ENCODE data around the gene IL20.
"Not testable (repeated sequence)": the region's sequence is repeated elsewhere in the genome, so short reads cannot be mapped to it uniquely, and the experiment has no call there.

The IL20 gene

GRCh38 chr1:206843626-206844025, 21.8 kb upstream of the IL20 start:
- no peak for DNase-seq (ENCODE audit: low spot score)

GRCh38 chr1:206846487-206846886, 18.9 kb upstream of the IL20 start:
- no peak for DNase-seq (ENCODE audit: low spot score)

GRCh38 chr1:206847337-206847834, 18.0 kb upstream of the IL20 start:
- DNase-seq (ENCODE audit: low spot score), result no peak

GRCh38 chr1:206847946-206848345, 17.5 kb upstream of the IL20 start:
- no peak for DNase-seq (ENCODE audit: low spot score)

- DNase-seq (ENCODE audit: low spot score), result no peak
Observed at GRCh38 chr1:206850401-206850800, 15.0 kb upstream of the IL20 start.

GRCh38 chr1:206851341-206852010, 13.9 kb upstream of the IL20 start:
- DNase-seq (ENCODE audit: low spot score), result no peak

- DNase-seq (ENCODE audit: low spot score), result not testable (repeated sequence)
Observed at GRCh38 chr1:206852662-206853061, 12.8 kb upstream of the IL20 start.

GRCh38 chr1:206853696-206854095, 11.7 kb upstream of the IL20 start:
- not testable (repeated sequence) for DNase-seq (ENCODE audit: low spot score)

- no peak for DNase-seq (ENCODE audit: low spot score)
Observed at GRCh38 chr1:206854401-206855129, 10.9 kb upstream of the IL20 start.

GRCh38 chr1:206855859-206856258, 9.6 kb upstream of the IL20 start:
- no peak for DNase-seq (ENCODE audit: low spot score)

- DNase-seq (ENCODE audit: low spot score), result no peak
Observed at GRCh38 chr1:206856674-206857464, 8.6 kb upstream of the IL20 start.

- DNase-seq (ENCODE audit: low spot score), result no peak
Observed at GRCh38 chr1:206859082-206859521, 6.3 kb upstream of the IL20 start.

GRCh38 chr1:206860165-206860564, 5.3 kb upstream of the IL20 start:
- no peak for DNase-seq (ENCODE audit: low spot score)

- no peak for DNase-seq (ENCODE audit: low spot score)
Observed at GRCh38 chr1:206863266-206863665, 2.2 kb upstream of the IL20 start.

- no peak for DNase-seq (ENCODE audit: low spot score)
Observed at GRCh38 chr1:206866062-206866461, 639 bp downstream of the IL20 start.

- no peak for DNase-seq (ENCODE audit: low spot score)
Observed at GRCh38 chr1:206867239-206867638, 1.8 kb downstream of the IL20 start.

- DNase-seq (ENCODE audit: low spot score), result no peak
Observed at GRCh38 chr1:206867716-206868115, 2.3 kb downstream of the IL20 start.

GRCh38 chr1:206868264-206868663, 2.8 kb downstream of the IL20 start:
- no peak for DNase-seq (ENCODE audit: low spot score)

GRCh38 chr1:206872139-206872538, 6.7 kb downstream of the IL20 start:
- no peak for DNase-seq (ENCODE audit: low spot score)

- DNase-seq (ENCODE audit: low spot score), result no peak
Observed at GRCh38 chr1:206873603-206874188, 8.3 kb downstream of the IL20 start.

- no peak for DNase-seq (ENCODE audit: low spot score)
Observed at GRCh38 chr1:206875752-206876377, 10.4 kb downstream of the IL20 start.

GRCh38 chr1:206878456-206878855, 13.0 kb downstream of the IL20 start:
- no peak for DNase-seq (ENCODE audit: low spot score)

All from COLO829 (cell line).